Measurements from ENCODE around the gene INMT. TPM values are rescaled to one million over a fixed set of nuclear protein-coding genes. Genes with fewer than 3 reads are reported as not detected.

INMT gene
- total and polyA plus RNA-seq, 2 donors from 2014 or later = 34.5 to 44.8 TPM

DNA sequence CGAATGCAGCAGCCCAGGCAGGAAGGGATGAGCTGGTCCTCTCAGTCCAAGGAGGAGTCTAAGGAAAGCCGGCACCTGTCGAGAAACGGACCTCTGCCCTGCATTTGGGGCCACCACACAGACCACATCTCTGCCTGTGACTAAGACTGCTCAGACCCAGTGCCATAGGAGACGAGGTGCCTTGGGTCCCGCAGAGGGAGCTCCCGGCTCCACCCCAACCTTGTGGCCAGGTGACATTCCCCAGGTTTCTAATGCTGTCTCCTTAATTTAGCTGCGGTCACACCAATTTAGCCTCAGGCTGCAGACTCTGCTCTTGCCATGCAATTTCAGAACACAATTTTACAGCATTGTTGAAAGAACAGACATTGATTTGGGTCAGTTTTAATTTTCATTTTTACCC is 46.9 kb upstream of the INMT start:
- Histone ChIP-seq H3K27me3 (ENCODE audit: control insufficient read depth, insufficient read depth, low read length) (no peaks in the 10 kb centered on the region), H3K9me3 (ENCODE audit: control insufficient read depth in 2 of 3, insufficient read depth in 1 of 3, low read length in 3 of 3) (no peaks in the 10 kb centered on the region), H3K4me3 (ENCODE audit: low read length in 3 of 3) (no peak overlapping the region), H3K36me3 (ENCODE audit: control insufficient read depth in 2 of 3, insufficient read depth in 3 of 3, low read length in 3 of 3) (no peaks in the 10 kb centered on the region), H3K9ac (ENCODE audit: low read length in 3 of 3) (no peak overlapping the region), H3K27ac (ENCODE audit: low read depth in 2 of 2, low read length in 2 of 2) (no peak overlapping the region), H3K4me1 (ENCODE audit: control insufficient read depth in 2 of 3, insufficient read depth in 2 of 3, low read depth in 1 of 3, low read length in 3 of 3) (no peaks in the 10 kb centered on the region)
- intact Hi-C loops (cut with DNase I) = no loop called here
- FAIRE-seq (no peak), DNase-seq (peak in 1 of 5 donors; percentile 35)
- TF ChIP-seq, protein P1, sequence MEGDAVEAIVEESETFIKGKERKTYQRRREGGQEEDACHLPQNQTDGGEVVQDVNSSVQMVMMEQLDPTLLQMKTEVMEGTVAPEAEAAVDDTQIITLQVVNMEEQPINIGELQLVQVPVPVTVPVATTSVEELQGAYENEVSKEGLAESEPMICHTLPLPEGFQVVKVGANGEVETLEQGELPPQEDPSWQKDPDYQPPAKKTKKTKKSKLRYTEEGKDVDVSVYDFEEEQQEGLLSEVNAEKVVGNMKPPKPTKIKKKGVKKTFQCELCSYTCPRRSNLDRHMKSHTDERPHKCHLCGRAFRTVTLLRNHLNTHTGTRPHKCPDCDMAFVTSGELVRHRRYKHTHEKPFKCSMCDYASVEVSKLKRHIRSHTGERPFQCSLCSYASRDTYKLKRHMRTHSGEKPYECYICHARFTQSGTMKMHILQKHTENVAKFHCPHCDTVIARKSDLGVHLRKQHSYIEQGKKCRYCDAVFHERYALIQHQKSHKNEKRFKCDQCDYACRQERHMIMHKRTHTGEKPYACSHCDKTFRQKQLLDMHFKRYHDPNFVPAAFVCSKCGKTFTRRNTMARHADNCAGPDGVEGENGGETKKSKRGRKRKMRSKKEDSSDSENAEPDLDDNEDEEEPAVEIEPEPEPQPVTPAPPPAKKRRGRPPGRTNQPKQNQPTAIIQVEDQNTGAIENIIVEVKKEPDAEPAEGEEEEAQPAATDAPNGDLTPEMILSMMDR (IDR thresholded peaks at IDR 0.05; ENCODE audit: borderline replicate concordance, extremely low read depth, insufficient read depth) = no peak

DNA sequence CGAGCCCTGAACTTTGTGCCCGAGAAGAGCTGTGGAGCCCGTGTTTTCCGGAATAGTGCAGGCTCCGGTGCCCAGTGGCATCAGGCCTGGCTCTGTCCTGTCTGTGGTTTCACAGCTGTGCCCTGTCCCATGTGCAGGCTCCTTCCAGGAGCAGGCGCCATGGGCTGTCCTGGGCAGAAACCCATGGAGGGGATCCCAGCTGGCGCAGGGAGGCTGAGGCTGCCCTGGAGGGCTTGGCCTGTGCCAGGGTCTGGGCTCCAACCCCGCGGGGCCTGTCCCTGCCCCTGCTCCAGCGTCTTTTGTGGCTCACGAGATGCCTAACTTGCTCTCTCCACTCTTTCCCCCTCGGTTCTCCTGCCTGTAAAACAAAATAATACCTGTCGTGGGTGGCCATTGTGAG is 46.3 kb upstream of the INMT start:
- FAIRE-seq (no peak), DNase-seq (peak in 1 of 5 donors; percentile 38)
- Histone ChIP-seq H3K9ac (ENCODE audit: low read length in 3 of 3) (no peak overlapping the region), H3K36me3 (ENCODE audit: control insufficient read depth in 2 of 3, insufficient read depth in 3 of 3, low read length in 3 of 3) (no peaks in the 10 kb centered on the region), H3K27ac (ENCODE audit: low read depth in 2 of 2, low read length in 2 of 2) (no peak overlapping the region), H3K9me3 (ENCODE audit: control insufficient read depth in 2 of 3, insufficient read depth in 1 of 3, low read length in 3 of 3) (no peaks in the 10 kb centered on the region), H3K27me3 (ENCODE audit: control insufficient read depth, insufficient read depth, low read length) (no peaks in the 10 kb centered on the region), H3K4me1 (ENCODE audit: control insufficient read depth in 2 of 3, insufficient read depth in 2 of 3, low read depth in 1 of 3, low read length in 3 of 3) (no peaks in the 10 kb centered on the region), H3K4me3 (ENCODE audit: low read length in 3 of 3) (no peak overlapping the region)
- intact Hi-C loops (cut with DNase I) = no loop called here
- TF ChIP-seq, protein P1 (IDR thresholded peaks at IDR 0.05; ENCODE audit: borderline replicate concordance, extremely low read depth, insufficient read depth) = no peak

DNA sequence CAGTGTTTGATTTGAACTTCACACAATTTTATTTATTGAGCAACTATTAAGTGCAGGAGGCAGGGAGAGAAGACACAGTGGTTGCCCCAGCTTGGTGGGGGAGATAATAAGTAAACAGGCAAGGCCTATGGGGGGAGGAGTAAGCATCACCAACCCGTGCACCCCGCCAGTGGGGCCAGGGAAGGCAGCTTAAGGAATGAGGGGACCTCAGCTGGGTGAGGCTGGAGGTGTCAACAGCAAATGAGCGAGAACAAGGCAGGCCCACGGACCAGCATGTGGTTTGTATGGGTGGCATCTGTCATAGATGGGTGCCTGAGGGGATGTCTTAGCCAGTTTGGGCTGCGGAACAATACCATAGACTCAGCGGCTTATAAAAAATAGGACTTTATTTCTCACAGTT is 45.6 kb upstream of the INMT start:
- no peak overlapping the region for H3K9ac ChIP-seq (ENCODE audit: low read length in 3 of 3)
- TF ChIP-seq, protein P1 (IDR thresholded peaks at IDR 0.05; ENCODE audit: borderline replicate concordance, extremely low read depth, insufficient read depth) = no peak
- no peaks in the 10 kb centered on the region for H3K9me3 ChIP-seq (ENCODE audit: control insufficient read depth in 2 of 3, insufficient read depth in 1 of 3, low read length in 3 of 3)
- no peaks in the 10 kb centered on the region for H3K36me3 ChIP-seq (ENCODE audit: control insufficient read depth in 2 of 3, insufficient read depth in 3 of 3, low read length in 3 of 3)
- peak in 1 of 5 donors; percentile 56 for DNase-seq
- FAIRE-seq = no peak
- H3K4me3 ChIP-seq (ENCODE audit: low read length in 3 of 3) = no peak overlapping the region
- no peaks in the 10 kb centered on the region for H3K27me3 ChIP-seq (ENCODE audit: control insufficient read depth, insufficient read depth, low read length)
- no peak overlapping the region for H3K27ac ChIP-seq (ENCODE audit: low read depth in 2 of 2, low read length in 2 of 2)
- H3K4me1 ChIP-seq (ENCODE audit: control insufficient read depth in 2 of 3, insufficient read depth in 2 of 3, low read depth in 1 of 3, low read length in 3 of 3) = no peaks in the 10 kb centered on the region
- intact Hi-C loops (cut with DNase I) = no loop called here

DNA sequence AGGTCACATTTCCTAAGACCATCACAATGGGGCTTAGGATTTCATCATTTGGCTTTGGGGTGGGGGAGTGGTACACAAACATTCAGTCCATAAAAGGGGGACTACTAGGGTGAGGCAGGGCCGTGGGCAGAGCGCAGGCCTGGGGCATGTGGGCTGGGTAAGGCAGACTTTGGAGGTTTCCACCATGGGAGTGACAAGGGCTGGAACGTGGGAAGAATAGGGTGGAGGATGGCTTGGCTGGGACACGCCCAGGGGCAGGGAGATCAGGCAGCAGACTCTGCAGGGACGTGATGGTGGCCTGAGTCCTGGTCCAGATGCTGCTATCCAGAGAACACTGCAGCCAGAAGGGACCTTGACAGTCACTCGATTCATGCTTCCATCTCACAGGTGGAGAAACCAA is 45.0 kb upstream of the INMT start:
- Histone ChIP-seq H3K4me3 (ENCODE audit: low read length in 3 of 3) (no peak overlapping the region), H3K36me3 (ENCODE audit: control insufficient read depth in 2 of 3, insufficient read depth in 3 of 3, low read length in 3 of 3) (no peaks in the 10 kb centered on the region), H3K27ac (ENCODE audit: low read depth in 2 of 2, low read length in 2 of 2) (no peak overlapping the region), H3K9ac (ENCODE audit: low read length in 3 of 3) (no peak overlapping the region), H3K27me3 (ENCODE audit: control insufficient read depth, insufficient read depth, low read length) (no peaks in the 10 kb centered on the region), H3K9me3 (ENCODE audit: control insufficient read depth in 2 of 3, insufficient read depth in 1 of 3, low read length in 3 of 3) (no peaks in the 10 kb centered on the region), H3K4me1 (ENCODE audit: control insufficient read depth in 2 of 3, insufficient read depth in 2 of 3, low read depth in 1 of 3, low read length in 3 of 3) (no peaks in the 10 kb centered on the region)
- intact Hi-C loops (cut with DNase I) = no loop called here
- TF ChIP-seq, protein P1 (IDR thresholded peaks at IDR 0.05; ENCODE audit: borderline replicate concordance, extremely low read depth, insufficient read depth) = no peak
- FAIRE-seq (no peak), DNase-seq (peak in 1 of 5 donors; percentile 38)
